Measurements from ENCODE around the gene STIL.

DNA sequence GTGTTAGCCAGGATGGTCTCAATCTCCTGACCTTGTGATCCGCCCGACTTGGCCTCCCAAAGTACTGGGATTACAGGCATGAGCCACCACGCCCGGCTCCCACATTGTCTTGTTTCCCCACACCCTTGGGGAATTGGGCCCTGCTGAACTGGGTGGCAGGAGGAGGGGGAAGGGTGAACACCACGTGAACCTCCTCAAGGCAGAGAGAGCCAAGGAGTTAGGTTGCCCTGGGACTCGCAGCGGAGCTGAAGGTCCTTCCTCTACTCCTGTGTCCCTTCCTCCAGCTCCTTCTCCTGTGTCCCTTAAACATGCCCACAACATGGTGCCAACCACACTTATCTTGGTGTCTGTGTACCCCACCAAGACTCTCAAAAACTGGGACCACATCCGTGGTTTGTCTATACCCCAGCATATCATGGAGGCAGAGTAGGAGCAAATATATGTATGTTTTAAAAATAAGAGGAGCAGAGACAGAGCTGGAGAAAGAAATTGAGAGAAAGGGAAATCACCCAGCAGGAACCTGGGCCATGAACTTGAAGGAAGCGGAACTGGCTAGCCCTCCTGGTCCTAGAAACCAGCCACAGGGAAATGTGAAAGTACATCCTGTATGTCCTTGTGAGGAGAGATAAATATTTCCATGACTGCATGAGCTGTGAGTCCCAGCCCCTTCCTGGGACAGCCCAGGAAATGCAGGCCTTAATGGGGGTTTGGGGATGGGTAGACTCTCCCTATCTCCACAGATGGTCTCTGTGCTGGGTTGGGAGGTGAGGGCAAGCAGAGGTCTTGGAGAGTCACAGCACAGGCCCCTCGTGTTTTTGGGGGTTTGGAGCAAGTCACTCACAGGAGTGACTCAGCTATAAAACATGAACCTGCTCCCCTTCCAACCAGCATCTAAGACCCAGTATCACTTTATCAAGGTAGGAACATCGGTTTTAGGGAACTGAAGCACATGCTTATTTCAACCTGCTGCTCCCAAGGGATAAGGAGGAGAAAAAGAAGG lies 72.5 kb downstream of the STIL start:
- TF ChIP-seq, protein P1, sequence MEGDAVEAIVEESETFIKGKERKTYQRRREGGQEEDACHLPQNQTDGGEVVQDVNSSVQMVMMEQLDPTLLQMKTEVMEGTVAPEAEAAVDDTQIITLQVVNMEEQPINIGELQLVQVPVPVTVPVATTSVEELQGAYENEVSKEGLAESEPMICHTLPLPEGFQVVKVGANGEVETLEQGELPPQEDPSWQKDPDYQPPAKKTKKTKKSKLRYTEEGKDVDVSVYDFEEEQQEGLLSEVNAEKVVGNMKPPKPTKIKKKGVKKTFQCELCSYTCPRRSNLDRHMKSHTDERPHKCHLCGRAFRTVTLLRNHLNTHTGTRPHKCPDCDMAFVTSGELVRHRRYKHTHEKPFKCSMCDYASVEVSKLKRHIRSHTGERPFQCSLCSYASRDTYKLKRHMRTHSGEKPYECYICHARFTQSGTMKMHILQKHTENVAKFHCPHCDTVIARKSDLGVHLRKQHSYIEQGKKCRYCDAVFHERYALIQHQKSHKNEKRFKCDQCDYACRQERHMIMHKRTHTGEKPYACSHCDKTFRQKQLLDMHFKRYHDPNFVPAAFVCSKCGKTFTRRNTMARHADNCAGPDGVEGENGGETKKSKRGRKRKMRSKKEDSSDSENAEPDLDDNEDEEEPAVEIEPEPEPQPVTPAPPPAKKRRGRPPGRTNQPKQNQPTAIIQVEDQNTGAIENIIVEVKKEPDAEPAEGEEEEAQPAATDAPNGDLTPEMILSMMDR (IDR thresholded peaks at IDR 0.05) = no peak
- TF ChIP-seq POLR2A (IDR thresholded peaks at IDR 0.05) = no peak
